IMR-90 (cell line): ENCODE measurements around the gene FOXF1. TPM values are rescaled to one million over a fixed set of nuclear protein-coding genes. Genes with fewer than 3 reads are reported as not detected.

Experiments used
- ATAC-seq: fragments of 200-7000 bp; cut with Tn5 transposase; 2 replicates; pipeline ENCODE4 v1.9.1; 2020; ENCODE audit warnings: low read depth, mild to moderate bottlenecking, moderate library complexity
- BruUV-seq: library from RNA; stranded (reverse); fragments of 400-500 nt; replicated peaks from 2 replicates; lab custom pipeline; 2021; lab: Mats Ljungman, UMichigan
- CTCF ChIA-PET: fragments of 300-600 bp; formaldehyde crosslinking; extraction: SDS; loops from one replicate; lab custom pipeline; 2021; ENCODE audit warnings: antibody characterized with exemption; lab: Yijun Ruan, JAX
- POLR2A ChIA-PET: fragments of 300-600 bp; sonication (Branson Sonifier 250); formaldehyde crosslinking; loops from one replicate; lab custom pipeline; 2022; ENCODE audit warnings: antibody characterized with exemption; ENCODE audit not compliant: unreplicated experiment; lab: Charles Lee
- DNase-seq: peaks from one replicate; pipeline ENCODE4 v3.0.0; 2013
- H2AFZ ChIP-seq: replicated peaks from 2 replicates; pipeline ENCODE3; 2013; ENCODE audit warnings: low read length, mild to moderate bottlenecking; ENCODE audit not compliant: poor library complexity
- H2AK5ac ChIP-seq: 2 replicates; pipeline ENCODE4 v1.6.1; 2013; ENCODE audit warnings: low read depth, low read length, inconsistent platforms
- H2AK9ac ChIP-seq: replicated peaks from 2 replicates; pipeline ENCODE3; 2013; ENCODE audit warnings: mild to moderate bottlenecking, low read depth, low read length, moderate library complexity; ENCODE audit not compliant: poor library complexity
- H2BK120ac ChIP-seq: 2 replicates; pipeline ENCODE4 v1.6.1; 2013; ENCODE audit warnings: low read depth, low read length, inconsistent platforms
- H2BK15ac ChIP-seq: 3 replicates; pipeline ENCODE4 v1.6.1; 2013; ENCODE audit warnings: low read depth, low read length, inconsistent platforms
- H2BK20ac ChIP-seq: 2 replicates; pipeline ENCODE4 v1.6.1; 2013; ENCODE audit warnings: low read depth, mild to moderate bottlenecking, inconsistent platforms, low read length, moderate library complexity
- H2BK5ac ChIP-seq: 2 replicates; pipeline ENCODE4 v1.6.1; 2013; ENCODE audit warnings: mild to moderate bottlenecking, low read depth, low read length, inconsistent platforms; ENCODE audit not compliant: poor library complexity, severe bottlenecking
- H3K14ac ChIP-seq: replicated peaks from 2 replicates; pipeline ENCODE4 v1.6.1; 2013; ENCODE audit warnings: low read depth, low read length, inconsistent platforms
- H3K18ac ChIP-seq: 2 replicates; pipeline ENCODE4 v1.6.1; 2013; ENCODE audit warnings: low read depth, low read length, control low read depth
- H3K23ac ChIP-seq: 2 replicates; pipeline ENCODE4 v1.6.1; 2013; ENCODE audit warnings: low read depth, low read length, inconsistent platforms
- H3K27ac ChIP-seq: 2 replicates; pipeline ENCODE4 v1.5.1; 2013; ENCODE audit warnings: mild to moderate bottlenecking, control low read depth, low read length; ENCODE audit not compliant: insufficient read depth
- H3K27me3 ChIP-seq: 2 replicates; pipeline ENCODE4 v1.6.1; 2013; ENCODE audit warnings: low read length; ENCODE audit not compliant: control insufficient read depth, insufficient read depth
- H3K36me3 ChIP-seq: 2 replicates; pipeline ENCODE4 v1.6.1; 2013; ENCODE audit warnings: low read length, mixed read lengths; ENCODE audit not compliant: control insufficient read depth, insufficient read depth
- H3K4ac ChIP-seq: 2 replicates; pipeline ENCODE4 v1.6.1; 2013; ENCODE audit warnings: low read depth, low read length, inconsistent platforms
- H3K4me1 ChIP-seq: 2 replicates; pipeline ENCODE4 v1.6.1; 2013; ENCODE audit warnings: low read length, mixed read lengths; ENCODE audit not compliant: control insufficient read depth, insufficient read depth
- H3K4me2 ChIP-seq: 2 replicates; pipeline ENCODE4 v1.6.1; 2013; ENCODE audit warnings: low read depth, mild to moderate bottlenecking, control low read depth, low read length, moderate library complexity
- H3K4me3 ChIP-seq: 2 replicates; pipeline ENCODE4 v1.5.1; 2013; ENCODE audit warnings: low read depth, mild to moderate bottlenecking, control low read depth, low read length, moderate library complexity; ENCODE audit not compliant: insufficient read depth
- H3K56ac ChIP-seq: 2 replicates; pipeline ENCODE4 v1.6.1; 2013; ENCODE audit warnings: low read length, inconsistent platforms; ENCODE audit not compliant: insufficient read depth; ENCODE audit errors: extremely low read depth
- H3K79me1 ChIP-seq, 2 experiments: 2 replicates each; pipeline ENCODE4 v1.6.1; 2013; ENCODE audit warnings: low read length in 2 of 2, inconsistent platforms in 1 of 2, low read depth in 1 of 2
- H3K9ac ChIP-seq: 2 replicates; pipeline ENCODE4 v1.6.1; 2013; ENCODE audit warnings: low read depth, low read length, control low read depth
- H3K9me1 ChIP-seq: 2 replicates; pipeline ENCODE4 v1.6.1; 2013; ENCODE audit warnings: low read length, inconsistent platforms; ENCODE audit not compliant: insufficient read depth
- H3K9me3 ChIP-seq: 2 replicates; pipeline ENCODE4 v1.6.1; 2013; ENCODE audit warnings: low read length; ENCODE audit not compliant: control insufficient read depth, insufficient read depth
- H4K20me1 ChIP-seq: 2 replicates; pipeline ENCODE4 v1.6.1; 2013; ENCODE audit warnings: low read length, inconsistent platforms; ENCODE audit not compliant: insufficient read depth
- H4K5ac ChIP-seq: 2 replicates; pipeline ENCODE4 v1.6.1; 2013; ENCODE audit warnings: mild to moderate bottlenecking, low read depth, low read length, control low read depth
- H4K8ac ChIP-seq, 2 experiments: 2 replicates each; pipeline ENCODE4 v1.6.1; 2013; ENCODE audit warnings: low read depth in 2 of 2, low read length in 2 of 2, control low read depth in 1 of 2, inconsistent platforms in 1 of 2
- H4K91ac ChIP-seq: 2 replicates; pipeline ENCODE4 v1.6.1; 2013; ENCODE audit warnings: low read depth, low read length, inconsistent platforms; ENCODE audit not compliant: insufficient read depth
- BHLHE40 ChIP-seq: fragments of 150-350 bp; IDR thresholded peaks from 2 replicates; pipeline ENCODE4 v1.6.1; 2016; ENCODE audit warnings: mild to moderate bottlenecking, low read depth, low read length
- CHD1 ChIP-seq: IDR thresholded peaks from 2 replicates; pipeline ENCODE4 v1.6.1; 2012; ENCODE audit warnings: low read depth, low read length, improper control_type of control experiment
- CTCF ChIP-seq: conservative IDR thresholded peaks from 2 replicates; pipeline ENCODE4 v1.5.1; 2012; ENCODE audit warnings: mild to moderate bottlenecking, low read depth, low read length, improper control_type of control experiment
- ELK1 ChIP-seq: fragments of 150-350 bp; IDR thresholded peaks from 2 replicates; pipeline ENCODE4 v1.6.1; 2016; ENCODE audit warnings: low read depth, mild to moderate bottlenecking, low read length, moderate library complexity, borderline replicate concordance
- MAFK ChIP-seq: IDR thresholded peaks from 2 replicates; pipeline ENCODE4 v1.6.1; 2012; ENCODE audit warnings: low read depth, low read length, improper control_type of control experiment
- MAZ ChIP-seq: IDR thresholded peaks from 2 replicates; pipeline ENCODE4 v1.6.1; 2012; ENCODE audit warnings: low read depth, mild to moderate bottlenecking, low read length, improper control_type of control experiment, moderate library complexity, borderline replicate concordance
- MXI1 ChIP-seq: IDR thresholded peaks from 2 replicates; pipeline ENCODE4 v1.6.1; 2012; ENCODE audit warnings: low read depth, mild to moderate bottlenecking, low read length, moderate library complexity, borderline replicate concordance
- NFE2L2 ChIP-seq: fragments of 150-350 bp; IDR thresholded peaks from 2 replicates; pipeline ENCODE4 v1.6.1; 2016; ENCODE audit warnings: low read depth, mild to moderate bottlenecking, low read length
- POLR2A ChIP-seq: IDR thresholded peaks from 2 replicates; pipeline ENCODE4 v1.6.1; 2012; ENCODE audit warnings: mild to moderate bottlenecking, low read depth, low read length
- RAD21 ChIP-seq: IDR thresholded peaks from 2 replicates; pipeline ENCODE4 v1.6.1; 2012; ENCODE audit warnings: low read length, improper control_type of control experiment
- RCOR1 ChIP-seq: IDR thresholded peaks from 2 replicates; pipeline ENCODE4 v1.6.1; 2012; ENCODE audit warnings: mild to moderate bottlenecking, low read length, improper control_type of control experiment; ENCODE audit not compliant: insufficient replicate concordance
- SMC3 ChIP-seq: fragments of 150-350 bp; IDR thresholded peaks from 2 replicates; pipeline ENCODE4 v1.6.1; 2016; ENCODE audit warnings: low read depth, mild to moderate bottlenecking, antibody characterized with exemption, low read length, moderate library complexity
- USF2 ChIP-seq: fragments of 150-350 bp; IDR thresholded peaks from 2 replicates; pipeline ENCODE4 v1.6.1; 2017; ENCODE audit warnings: mild to moderate bottlenecking, antibody characterized with exemption, low read length, low read depth
- WGBS, 2 experiments: methylation state at CpG; one replicate each; pipeline versions ENCODE4 v1.1.5 to v1.1.7; 2013; ENCODE audit warnings: missing lambda C conversion rate in 2 of 2; ENCODE audit not compliant: insufficient read length in 1 of 2; ENCODE audit errors: extremely low coverage in 2 of 2; 5-methylcytosine and 5-hydroxymethylcytosine counted together
- dilution Hi-C: fragments of 300-500 bp; cut with HindIII; formaldehyde crosslinking; loops from one replicate; pipeline ENCODE4 v1.14.3; 2018; ENCODE audit warnings: low sequenced_read_pairs; ENCODE audit not compliant: unreplicated experiment
- in situ Hi-C: fragments of 300-500 bp; cut with MboI; formaldehyde crosslinking; loops from 3 replicates; pipeline ENCODE4 v1.14.3; 2019; ENCODE audit warnings: low sequenced_read_pairs, inconsistent platforms, mixed read lengths
- intact Hi-C: fragments of 100-400 bp; cut with micrococcal nuclease; formaldehyde crosslinking; loops from 2 replicates; pipeline ENCODE4 v1.10.0; 2022
- polyA plus RNA-seq, 3 experiments: library from polyadenylated mRNA; depleted of rRNA; stranded (reverse); fragments of >200 nt; gene quantifications; 2 replicates each; pipeline ENCODE4 v1.2.3, GENCODE V29; 2012; ENCODE audit warnings: low replicate concordance in 1 of 3
- total RNA-seq: library from RNA; depleted of rRNA; stranded (reverse); fragments of >200 nt; gene quantifications from 2 replicates; pipeline ENCODE4 v1.2.3, GENCODE V29; 2012

FOXF1 gene
- total and polyA plus RNA-seq, 2 of the 4 experiments (the other 2 are of a cell fraction): 2.7 to 33.0 TPM

- H3K56ac ChIP-seq: no peak overlapping the region
- H3K36me3 ChIP-seq: peaks cover 37% of the 10 kb centered on the region
- no peak overlapping the region for H2AFZ ChIP-seq
- H3K27ac ChIP-seq: no peak overlapping the region
- no peak overlapping the region for H2AK9ac ChIP-seq
- H2BK15ac ChIP-seq: no peak overlapping the region
- TF ChIP-seq USF2 (no peak), RAD21 (no peak), NFE2L2 (no peak), CTCF (no peak), MAZ (no peak), RCOR1 (no peak), MXI1 (no peak), BHLHE40 (no peak), POLR2A (no peak), MAFK (no peak), SMC3 (no peak), ELK1 (no peak), CHD1 (no peak)
- H3K4me1 ChIP-seq: peaks cover 3% of the 10 kb centered on the region; the same call in 1 of the 2 replicates
- no peak overlapping the region for H3K18ac ChIP-seq
- no peak overlapping the region for H3K4ac ChIP-seq
- H3K9ac ChIP-seq: no peak overlapping the region
- no peak overlapping the region for H3K14ac ChIP-seq
- DNase-seq (no peak), ATAC-seq (no peak)
- H4K20me1 ChIP-seq: no peaks in the 10 kb centered on the region
- H4K5ac ChIP-seq: no peak overlapping the region
- dilution Hi-C loops: no loop called here
- H3K4me2 ChIP-seq: no peak overlapping the region
- no peak overlapping the region for H2BK120ac ChIP-seq
- intact Hi-C loops: no loop called here
- no peak overlapping the region for H4K91ac ChIP-seq
- CTCF ChIA-PET: no interaction called here
- no peak overlapping the region for H2BK20ac ChIP-seq
- no peak overlapping the region for H2AK5ac ChIP-seq
- no TSS peak for BruUV-seq
- H4K8ac ChIP-seq: no peak overlapping the region
- no peaks in the 10 kb centered on the region for H3K9me1 ChIP-seq
- in situ Hi-C loops: no loop called here
- no peak overlapping the region for H3K4me3 ChIP-seq
- H3K27me3 ChIP-seq: no peaks in the 10 kb centered on the region
- no peaks in the 10 kb centered on the region for H3K9me3 ChIP-seq
- H3K23ac ChIP-seq: no peak overlapping the region
- WGBS, 2 experiments: 80% methylated on average over 2 of the region's 8 CpGs; no CpG with 5 or more reads in 1 of the 2 experiments
- H2BK5ac ChIP-seq: no peak overlapping the region
- peaks cover 13 to 37% of the 10 kb centered on the region in 2 experiments for H3K79me1 ChIP-seq
- POLR2A ChIA-PET: no interaction called here
Measured at GRCh38 chr16:86549076-86549892, 39.0 kb downstream of the FOXF1 start.
